ENCODE data around the gene CHORDC1.
"Not testable (repeated sequence)": the region's sequence is repeated elsewhere in the genome, so short reads cannot be mapped to it uniquely, and the experiment has no call there.

CHORDC1 gene

DNA sequence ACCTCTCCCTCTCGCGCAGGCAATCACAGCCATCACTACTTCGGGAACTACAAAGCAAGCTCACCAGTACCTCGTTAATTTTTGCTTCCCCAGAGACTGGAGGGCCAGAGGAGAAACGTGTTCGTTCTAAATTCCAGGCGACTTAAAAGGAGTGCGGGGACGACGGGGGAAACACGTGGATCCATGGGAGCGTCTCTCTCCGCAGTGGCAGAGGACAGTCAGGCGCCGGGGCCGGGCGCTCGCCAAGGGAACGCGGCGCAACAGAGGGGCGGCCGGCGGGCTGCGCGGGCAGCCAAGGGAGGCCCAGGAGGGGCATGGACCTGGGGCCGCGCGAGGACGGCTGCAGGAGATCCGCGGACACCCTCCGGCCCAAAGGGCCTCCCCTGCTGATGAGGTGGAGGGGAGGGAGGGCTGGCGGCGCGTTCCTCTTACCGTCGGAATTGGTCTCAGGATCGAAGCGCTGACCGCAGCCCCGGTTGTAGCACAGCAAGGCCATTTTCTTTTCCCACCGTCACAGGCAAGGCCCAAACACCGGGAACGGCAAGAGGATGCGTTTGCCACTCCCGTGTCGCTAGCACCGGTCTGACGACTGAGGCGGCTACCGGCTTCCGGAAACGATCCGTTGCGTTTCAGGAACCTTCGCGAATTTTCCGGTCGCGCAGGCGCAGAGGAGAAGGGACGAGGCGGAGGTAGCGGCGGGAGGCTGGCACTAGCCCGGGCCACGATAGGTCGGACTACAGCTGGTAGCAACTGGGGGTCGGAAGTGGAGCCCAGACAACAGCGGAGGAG, at the start of gene CHORDC1:
TSS of gene CHORDC1 (minus strand) at position 591 of the 789 bp plus-strand sequence. CDS start at position 496, 95 bp downstream.
- DNase-seq (ENCODE audit: low read depth in 2 of 2) = peak; percentile 82 to 89

DNA sequence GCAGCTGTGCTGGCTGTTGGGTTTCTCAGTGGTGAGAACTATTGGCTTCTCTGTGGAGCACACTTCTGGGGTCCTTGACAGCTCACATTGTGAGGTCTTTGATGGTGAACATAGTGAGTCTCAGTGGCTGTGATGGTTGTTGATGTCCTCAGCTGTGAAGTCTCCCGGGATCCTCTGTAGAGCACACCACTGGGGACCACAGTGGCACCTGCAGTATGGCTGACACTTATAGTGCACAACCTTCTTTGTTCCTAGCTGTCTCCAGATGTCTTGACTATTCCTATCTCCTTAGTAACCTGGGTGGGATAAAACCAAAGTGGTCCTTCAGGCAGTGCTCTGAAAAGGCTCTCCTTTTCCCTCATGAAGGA, 34.3 kb upstream of the CHORDC1 start:
- DNase-seq (ENCODE audit: low read depth in 2 of 2) = no peak

DNA sequence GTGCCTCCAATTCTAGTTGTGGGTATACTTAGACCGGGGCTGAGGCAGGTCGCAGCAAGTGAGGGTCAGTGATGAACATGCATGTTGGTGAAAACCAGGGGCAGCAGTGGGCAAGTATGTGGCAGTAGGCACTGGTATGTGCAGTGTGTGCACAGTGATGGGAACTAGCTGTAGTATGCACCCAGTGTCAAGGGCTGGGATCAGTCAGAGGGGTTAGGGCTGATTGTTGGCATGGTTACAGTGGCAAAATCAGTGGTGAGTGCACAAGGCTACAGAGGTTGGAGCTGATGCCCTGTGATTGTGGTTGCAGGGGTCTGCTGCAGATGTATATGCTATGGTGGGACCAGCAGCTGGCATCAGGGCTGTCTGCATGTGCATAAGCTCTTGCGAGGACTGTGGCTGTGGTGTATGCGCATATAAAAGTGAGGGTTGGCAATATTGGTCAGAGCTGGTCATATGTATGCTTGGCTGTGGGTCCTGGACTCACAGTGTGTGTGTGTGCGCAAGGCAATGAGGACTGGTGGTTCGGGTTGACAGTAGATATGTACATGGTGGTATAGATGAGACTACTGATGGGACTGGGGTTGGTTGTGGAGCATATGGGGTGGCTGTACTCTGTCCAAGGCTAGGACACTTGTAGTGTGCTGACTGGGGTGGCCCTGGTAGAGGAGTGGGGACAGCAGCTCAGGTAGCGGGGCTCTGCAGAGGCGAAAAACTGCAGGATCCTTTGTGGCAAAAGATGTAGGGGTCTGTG, 33.7 kb upstream of the CHORDC1 start:
- no peak for DNase-seq (ENCODE audit: low read depth in 2 of 2)

DNA sequence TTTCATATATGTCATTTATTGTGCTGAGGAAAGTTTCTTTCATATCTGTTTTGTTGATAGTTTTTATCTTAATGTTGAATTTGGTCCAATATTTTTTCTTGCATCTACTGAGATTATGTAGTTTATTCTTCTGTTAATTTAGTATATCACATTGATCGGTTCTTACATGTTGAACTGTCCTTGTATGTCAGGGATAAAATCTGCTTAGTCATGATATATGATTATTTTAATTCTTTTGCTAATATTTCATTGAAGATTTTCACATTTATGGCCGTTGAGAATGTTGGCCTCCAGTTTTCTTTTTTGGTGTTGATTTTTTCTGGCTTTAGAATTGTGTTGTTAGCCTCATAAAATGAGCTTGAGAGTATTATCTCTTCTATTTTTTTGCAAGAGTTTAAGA, 31.2 kb upstream of the CHORDC1 start:
- no peak for DNase-seq (ENCODE audit: low read depth in 2 of 2)

DNA sequence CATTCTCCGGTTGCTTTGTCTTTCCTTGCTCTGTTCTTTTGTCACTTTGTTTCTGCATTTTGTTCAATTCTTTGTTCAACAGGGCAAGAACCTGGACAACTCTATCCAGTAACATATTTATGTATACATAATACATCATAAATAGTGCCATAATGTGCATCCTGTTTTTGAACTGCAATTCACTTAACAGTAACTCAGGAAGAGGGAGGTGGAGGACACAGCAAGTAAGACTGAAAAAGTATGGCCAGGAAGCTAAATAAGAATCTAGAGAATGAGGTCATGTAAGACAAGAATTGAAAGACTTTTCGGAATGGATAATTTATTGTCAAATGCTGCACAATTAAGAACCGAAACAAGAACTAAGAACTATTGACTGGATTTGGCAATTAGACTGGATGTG, 29.2 kb upstream of the CHORDC1 start:
- no peak for DNase-seq (ENCODE audit: low read depth in 2 of 2)

DNA sequence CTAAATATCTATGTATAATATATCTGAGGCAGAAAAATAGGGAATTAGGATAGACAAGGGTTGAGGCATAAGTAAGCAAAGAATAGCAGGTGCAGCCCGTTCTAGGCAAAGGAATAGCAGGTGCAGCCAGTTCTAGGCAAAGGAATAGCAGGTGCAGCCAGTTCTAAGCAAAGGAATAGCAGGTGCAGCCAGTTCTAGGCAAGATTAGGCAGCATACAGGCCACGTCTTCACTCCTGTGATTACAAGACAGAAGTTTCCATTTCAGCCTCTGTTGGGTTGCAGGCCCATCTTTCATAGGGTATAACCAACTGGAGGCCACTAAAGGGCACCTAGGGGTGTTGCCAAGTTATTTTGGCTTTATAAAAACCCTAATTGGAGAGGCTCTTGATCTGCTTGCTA, 28.8 kb upstream of the CHORDC1 start:
- no peak for DNase-seq (ENCODE audit: low read depth in 2 of 2)

DNA sequence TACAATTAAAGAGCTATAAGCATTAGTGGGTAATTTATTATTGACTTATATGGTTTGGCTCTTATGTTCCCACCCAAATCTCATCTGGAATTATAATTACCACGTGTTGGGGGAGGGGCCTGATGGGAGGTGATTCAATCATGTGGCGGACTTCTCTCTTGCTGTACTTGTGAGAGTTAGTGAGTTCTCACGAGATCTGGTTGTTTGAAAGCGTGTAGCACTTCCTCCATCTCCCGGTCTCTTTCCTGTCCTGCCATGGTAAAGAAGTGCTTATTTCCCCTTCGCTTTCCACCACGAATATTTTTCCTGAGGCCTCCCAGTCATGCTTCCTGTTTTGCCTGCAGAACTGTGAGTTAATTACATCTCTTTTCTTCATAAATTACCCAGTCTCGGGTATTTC, 28.1 kb upstream of the CHORDC1 start:
- no peak for DNase-seq (ENCODE audit: low read depth in 2 of 2)

DNA sequence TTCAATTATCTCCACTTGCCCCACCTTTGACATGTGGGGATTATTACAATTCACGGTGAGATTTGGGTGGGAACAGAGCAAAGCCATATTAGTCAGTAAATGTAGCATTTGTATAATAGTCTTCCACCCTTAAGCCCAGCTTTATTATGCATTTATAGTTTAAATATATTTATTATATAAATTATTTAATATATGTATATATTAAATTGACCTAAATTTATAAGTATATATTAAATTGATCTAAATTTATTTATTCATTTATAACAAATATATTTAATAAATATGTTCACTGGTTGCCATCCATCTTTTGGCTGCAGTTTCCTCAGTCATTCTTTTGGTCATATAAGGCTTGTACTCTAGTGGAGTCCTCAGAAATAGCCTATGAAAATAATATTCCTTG, 23.6 kb upstream of the CHORDC1 start:
- DNase-seq (ENCODE audit: low read depth in 2 of 2) = no peak

DNA sequence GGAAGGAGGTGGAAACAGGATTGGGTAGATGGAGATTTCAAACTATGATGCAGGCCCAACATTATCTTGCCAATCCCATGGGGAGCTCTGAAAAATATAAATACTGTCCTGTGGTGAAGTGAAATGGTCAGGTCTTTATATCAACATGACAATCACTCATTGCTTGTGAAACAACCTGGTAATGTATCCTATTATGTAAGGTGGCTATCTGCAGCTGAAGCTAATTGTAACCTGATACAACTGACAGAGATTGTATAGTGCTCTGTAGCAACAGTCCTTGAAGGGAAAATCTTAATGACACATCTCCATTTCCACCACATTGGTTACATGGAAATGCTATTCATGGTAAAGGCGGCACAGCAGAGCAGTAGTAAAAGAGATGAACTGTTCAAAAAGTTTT, 20.7 kb upstream of the CHORDC1 start:
- no peak for DNase-seq (ENCODE audit: low read depth in 2 of 2)

DNA sequence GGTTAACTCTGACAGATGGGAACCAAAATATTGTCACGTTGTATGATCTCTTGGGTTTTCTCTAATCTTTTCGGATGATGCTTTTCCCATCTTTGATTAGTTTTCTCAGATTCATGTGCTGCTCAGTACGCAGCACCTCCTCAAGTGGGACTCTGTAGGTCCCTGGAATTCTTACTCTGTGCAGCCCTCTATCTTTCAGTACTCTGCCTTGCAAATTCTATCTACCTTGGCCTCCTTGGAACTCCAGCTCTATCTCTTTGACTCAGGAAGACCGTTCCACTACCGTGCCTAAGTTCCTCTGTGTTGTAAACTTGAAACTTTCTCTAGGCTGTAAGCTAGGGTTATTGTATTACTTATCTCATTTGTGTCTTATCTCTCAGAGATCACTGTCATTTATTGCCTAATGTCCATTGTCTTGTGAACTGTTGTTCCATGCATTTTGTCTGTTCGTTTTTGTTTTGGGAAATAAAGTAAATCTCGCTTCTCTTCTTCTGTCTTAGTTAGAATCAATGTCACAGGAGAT, 20.1 kb upstream of the CHORDC1 start:
- DNase-seq (ENCODE audit: low read depth in 2 of 2) = no peak

DNA sequence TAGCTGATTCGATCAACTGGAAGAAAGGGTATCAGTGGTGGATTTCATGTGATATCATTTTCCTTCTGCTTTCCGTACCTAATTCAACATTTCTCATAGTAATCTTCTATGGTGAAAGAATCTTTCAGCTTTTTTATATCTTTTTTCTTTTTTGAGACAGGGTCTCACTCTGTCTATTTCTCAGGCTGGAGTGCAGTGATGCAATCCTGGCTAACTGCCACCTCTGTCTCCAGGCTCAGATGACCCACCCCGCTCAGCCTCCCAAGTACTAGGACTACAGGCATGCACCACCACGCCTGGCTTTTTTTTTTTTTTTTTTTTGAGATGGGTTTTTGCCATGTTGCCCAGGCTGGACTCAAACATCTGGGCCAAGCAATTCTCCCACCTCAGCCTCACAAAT, 18.6 kb upstream of the CHORDC1 start:
- no peak for DNase-seq (ENCODE audit: low read depth in 2 of 2)

DNA sequence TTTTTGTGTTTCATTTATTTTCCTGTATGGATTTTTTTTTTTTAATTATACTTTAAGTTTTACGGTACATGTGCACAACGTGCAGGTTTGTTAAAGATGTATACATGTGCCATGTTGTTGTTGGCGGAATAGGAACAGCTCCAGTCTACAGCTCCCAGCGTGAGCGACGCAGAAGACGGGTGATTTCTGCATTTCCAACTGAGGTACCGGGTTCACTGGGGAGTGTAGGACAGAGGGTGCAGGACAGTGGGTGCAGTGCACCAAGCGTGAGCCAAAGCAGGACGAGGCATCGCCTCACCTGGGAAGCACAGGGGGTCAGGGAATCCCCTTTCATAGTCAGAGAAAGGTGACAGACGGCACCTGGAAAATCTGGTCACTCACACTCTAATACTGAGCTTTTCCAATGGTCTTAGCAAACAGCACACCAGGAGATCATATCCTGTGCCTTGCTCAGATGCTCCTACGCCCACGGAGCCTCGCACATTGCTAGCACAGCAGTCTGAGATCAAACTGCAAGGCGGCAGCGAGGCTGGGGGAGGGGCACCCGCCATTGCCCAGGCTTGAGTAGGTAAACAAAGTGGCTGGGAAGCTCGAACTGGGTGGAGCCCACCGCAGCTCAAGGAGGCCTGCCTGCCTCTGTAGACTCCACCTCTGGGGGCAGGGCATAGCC, 17.3 kb upstream of the CHORDC1 start:
- DNase-seq (ENCODE audit: low read depth in 2 of 2) = not testable (repeated sequence)

DNA sequence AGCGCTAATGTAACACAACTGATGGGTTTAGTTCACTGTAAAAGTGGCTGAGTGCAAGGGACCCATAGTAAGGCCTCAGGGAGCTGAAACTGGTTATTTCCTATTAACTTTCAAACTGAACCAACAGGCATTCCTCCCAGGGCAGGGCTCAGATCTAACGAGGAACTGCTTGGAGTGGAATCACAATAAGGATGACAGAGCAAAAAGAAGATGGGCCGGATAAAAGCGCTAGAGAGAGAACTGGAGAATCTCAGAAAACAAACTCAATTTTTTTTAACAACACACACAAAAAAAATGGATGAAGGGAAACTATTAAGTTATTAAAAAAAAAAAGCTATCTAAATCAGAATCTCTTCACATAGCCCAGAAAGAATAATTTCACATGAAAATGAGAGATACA, 14.2 kb upstream of the CHORDC1 start:
- no peak for DNase-seq (ENCODE audit: low read depth in 2 of 2)

DNA sequence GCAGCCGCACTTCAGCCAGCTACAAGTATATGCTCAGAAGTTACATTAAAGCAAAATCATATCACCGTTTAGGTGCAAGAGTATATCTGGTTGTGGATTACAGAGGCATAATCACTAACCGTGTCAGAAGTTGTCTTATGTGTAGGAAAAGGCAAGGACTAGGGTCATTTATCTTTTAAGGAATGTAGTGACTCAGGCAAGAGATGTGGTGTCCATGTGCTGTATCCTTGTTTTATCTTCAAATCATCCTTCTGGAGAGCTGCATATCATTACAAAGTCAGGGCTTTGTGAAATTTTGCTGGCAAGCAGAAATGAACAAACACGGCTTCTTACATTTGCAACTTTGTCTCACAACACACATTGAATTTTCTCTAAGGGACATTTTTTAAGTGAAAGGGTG, 12.7 kb upstream of the CHORDC1 start:
- DNase-seq (ENCODE audit: low read depth in 2 of 2) = no peak

DNA sequence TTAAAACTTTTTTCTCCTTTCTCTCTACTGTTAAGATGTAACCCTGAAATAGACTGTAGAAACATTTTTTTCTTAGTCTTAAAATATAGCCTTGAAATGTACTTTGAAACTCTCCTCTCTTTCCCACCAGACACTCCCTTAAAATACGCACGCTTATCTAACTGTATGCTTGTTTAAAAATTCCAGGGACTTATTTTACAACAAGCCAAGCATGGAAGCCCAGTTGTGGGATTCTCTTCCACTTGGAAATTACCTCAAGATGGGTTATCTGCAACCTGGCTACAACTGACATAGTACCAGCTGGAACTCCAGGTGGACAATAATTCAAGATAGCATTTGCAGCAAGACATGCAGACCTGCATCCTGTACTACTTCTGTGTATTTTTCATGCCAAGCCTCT, 12.1 kb upstream of the CHORDC1 start:
- DNase-seq (ENCODE audit: low read depth in 2 of 2) = no peak

DNA sequence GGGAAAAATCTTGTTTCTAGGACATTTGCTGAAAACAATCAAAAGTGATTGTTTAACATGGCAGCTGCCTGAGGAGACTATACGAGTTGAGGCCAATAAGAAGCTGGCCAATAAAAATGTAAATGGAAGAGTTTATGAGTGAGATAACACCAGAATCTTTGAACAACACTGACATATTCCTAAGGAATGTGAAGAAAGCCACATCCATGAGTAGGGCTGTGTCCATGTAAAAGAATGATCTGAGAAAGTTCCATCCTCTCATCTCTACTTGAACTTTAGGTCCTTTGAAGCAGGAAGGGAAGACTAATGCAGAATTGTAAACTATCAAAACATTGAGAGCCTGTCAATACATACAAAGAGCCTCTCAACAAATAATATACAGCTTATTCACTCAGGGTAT, 6.9 kb upstream of the CHORDC1 start:
- DNase-seq (ENCODE audit: low read depth in 2 of 2) = no peak

DNA sequence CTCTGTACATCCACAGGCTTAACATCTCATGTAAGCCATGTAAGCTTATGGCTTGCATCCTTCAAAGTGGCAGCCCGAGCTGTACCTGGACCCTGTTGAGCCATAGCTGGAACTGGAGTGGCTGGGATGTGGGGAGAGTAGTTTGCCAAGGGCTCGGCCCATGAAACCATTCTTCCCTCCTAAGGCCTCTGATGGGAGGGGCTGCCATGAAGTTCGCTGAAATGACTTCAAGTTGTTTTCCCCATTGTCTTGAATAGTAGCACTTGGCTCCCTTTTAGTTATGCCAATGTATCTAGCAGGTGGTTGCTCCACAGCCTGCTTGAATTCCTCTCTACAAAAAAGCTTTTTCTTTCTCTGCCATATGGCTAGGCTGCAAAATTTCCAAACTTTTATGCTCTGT, 5.2 kb upstream of the CHORDC1 start:
- DNase-seq (ENCODE audit: low read depth in 2 of 2) = no peak

DNA sequence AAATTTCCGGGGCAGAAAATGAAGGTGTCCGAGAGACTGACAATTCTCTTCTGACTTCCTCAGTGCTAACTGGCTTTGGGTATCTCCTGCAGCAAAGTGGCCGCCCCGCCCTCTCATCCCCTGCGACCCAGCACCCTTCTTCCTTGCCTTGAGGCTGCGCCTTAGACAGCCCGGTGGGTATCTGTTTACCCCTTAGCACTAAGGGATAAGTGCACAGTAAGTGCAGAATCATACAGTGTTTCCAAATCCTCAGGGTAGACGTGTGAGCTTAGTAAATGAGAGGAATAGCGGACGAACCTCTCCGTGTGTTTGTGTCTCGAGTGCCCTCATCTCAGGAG, 368 bp upstream of the CHORDC1 start:
- no peak for DNase-seq (ENCODE audit: low read depth in 2 of 2)

DNA sequence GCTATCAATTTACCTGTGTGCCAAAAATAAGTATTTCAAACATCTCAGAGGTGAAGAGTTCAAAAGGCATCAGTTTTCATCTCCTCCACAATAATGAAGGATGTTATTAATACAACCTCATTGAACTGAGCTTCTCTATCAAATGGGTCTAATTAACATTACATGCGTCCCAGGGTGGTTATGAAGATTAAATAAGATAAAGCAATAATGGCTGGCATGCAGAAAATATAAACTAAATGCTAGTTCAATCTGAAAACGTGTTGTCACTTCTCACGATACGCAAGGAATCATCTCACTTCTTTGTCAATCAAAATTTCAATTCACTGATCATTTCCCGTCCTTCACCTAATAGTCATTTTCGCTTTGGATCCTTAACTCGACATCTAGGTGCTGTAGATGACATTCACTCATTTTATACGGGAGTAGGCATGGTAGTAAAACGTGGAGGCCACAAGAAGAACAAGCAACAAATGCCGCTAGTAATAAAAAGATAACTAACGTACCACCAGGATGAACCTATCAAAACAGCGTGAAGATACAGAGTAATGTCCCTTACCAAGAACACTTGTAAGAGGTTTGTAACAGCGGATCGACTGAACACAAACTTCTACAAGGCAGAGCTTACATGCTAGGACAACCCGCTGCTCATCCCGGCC, 918 bp downstream of the CHORDC1 start:
- no peak for DNase-seq (ENCODE audit: low read depth in 2 of 2)

DNA sequence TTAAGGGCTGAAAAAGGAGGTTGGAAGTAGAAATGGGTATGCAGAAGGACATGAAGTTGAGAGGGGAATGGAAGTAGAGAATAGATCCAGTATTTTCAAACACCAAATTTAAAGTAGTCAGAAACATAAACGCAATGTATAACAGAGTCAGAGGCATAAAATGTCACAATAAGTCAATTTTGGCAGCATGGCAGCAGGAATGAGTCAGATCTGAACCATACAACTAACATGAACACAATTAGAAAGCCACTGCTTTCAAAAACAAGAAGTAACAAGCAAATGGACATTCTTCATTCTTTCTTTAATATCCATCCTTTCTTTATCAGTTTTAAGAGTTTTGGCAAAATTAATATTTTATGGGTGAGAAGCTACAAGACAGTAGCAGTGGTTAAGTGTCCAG, 2.5 kb downstream of the CHORDC1 start:
- DNase-seq (ENCODE audit: low read depth in 2 of 2) = no peak

DNA sequence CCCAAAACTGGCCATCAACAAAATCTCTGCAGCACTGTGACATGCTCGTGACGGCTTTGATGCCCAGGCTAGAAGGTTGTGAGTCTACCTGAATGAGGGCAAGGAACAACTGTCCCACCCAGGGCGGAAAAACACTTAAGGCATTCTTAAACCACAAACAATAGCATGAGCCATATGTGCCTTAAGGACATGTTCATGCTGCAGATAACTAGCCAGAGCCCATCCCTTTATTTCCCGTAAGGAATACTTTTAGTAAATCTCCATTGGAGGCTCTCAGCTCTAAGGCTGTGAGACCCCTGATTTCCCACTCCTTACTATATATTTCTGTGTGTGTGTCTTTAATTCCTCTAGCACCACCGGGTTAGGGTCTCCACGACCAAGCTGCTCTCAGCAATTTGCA, 3.4 kb downstream of the CHORDC1 start:
- DNase-seq (ENCODE audit: low read depth in 2 of 2) = no peak

DNA sequence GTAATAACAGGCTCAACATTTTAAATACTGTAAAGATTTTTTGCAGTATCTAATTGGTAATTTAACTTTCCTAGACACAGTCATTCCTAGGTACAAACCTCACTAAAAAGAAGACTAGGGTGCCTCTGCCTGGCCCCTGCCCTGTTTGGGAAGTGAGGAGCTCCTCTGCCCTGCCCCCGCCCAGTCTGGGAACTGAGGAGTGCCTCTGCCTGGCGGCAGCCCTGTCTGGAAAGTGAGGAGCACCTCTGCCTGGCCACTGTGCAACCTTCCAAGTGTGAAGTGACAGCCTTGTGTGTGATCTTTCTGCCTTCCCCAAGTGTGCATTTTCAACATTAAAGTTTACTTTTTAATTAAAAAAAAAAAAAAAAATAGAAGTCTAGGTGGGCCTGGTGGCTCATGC, 4.2 kb downstream of the CHORDC1 start:
- no peak for DNase-seq (ENCODE audit: low read depth in 2 of 2)
